H1 (cell line): Measurements from ENCODE around the gene CNOT6.

Source experiments
- CREB1 ChIP-seq: IDR thresholded peaks from 2 replicates; pipeline ENCODE4 v1.6.1; 2012; ENCODE audit warnings: inconsistent platforms
- JUND ChIP-seq: IDR thresholded peaks from 2 replicates; pipeline ENCODE4 v1.6.1; 2011; ENCODE audit warnings: mild to moderate bottlenecking, improper control_type of control experiment, low read length
- SIN3A ChIP-seq, 2 experiments: IDR thresholded peaks in 1 of 2; conservative IDR thresholded peaks in 1 of 2; 2 replicates each; pipeline ENCODE4 v1.6.1; 2011 to 2012; ENCODE audit warnings: low read length in 2 of 2, improper control_type of control experiment in 1 of 2, low read depth in 1 of 2, mild to moderate bottlenecking in 1 of 2

DNA sequence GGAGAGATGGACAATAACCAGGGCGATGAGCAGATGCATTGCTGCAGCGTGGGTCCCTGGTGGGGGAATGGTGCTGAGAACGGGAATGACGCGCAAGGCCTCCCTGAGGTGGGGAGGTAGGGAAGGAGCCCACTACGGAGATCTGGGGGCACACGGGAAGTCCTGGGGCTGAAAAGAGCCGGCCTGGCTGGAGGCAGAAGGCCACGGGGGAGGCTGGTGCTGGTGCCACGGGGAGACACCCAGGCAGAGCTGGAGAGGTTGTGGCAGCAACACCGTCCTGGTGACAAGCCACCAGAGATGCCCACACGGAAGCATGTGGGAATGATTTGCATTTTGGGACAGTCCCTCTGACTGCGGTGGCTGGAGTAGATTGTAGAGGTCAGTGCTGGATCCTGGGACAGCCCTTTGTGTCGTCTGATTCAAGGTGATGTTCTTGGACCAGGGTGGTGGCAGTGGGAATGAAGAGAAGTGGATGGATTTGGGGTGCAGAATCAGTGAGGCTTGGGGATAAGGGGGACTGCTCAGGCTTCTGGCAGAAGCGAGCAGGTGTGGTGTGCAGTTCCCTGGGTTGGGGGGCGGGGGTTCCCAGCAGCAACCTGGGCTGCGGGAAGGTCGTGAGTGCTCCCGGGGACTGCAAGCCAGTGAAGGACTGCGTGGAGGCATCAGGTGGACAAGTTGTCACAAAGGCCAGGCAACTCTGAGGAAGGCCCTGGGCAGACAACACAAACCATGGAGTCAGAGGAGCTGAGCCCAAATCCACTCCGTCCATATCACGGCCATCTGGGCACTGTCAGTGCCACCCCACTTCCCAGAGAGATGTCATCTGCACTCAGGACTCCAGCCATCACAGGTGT, 25.2 kb upstream of the CNOT6 start:
- no peak for TF ChIP-seq CREB1
- TF ChIP-seq JUND = no peak
- TF ChIP-seq SIN3A (conservative IDR thresholded peaks at IDR 0.05 in 1 of 2, IDR thresholded peaks at IDR 0.05 in 1 of 2; ENCODE audit: low read depth in 1 of 2, low read length in 2 of 2) = no peak
